HT1080 (cell line): ENCODE results near the gene AHI1. TPM values are rescaled to one million over a fixed set of nuclear protein-coding genes. Genes with fewer than 3 reads are reported as not detected.

ENCODE experiments used
- DNase-seq: peaks from one replicate; pipeline ENCODE4 v3.0.0-alpha.2; 2015; ENCODE audit warnings: low read depth
- total RNA-seq: library from RNA; depleted of rRNA; stranded (reverse); fragments of >200 nt; shearing (Covaris generic); gene quantifications from 2 replicates; pipeline ENCODE4 v1.2.3, GENCODE V29; 2014

Gene AHI1
- total RNA-seq, 1 experiment from 2014 or later, result 7.8 TPM

GRCh38 chr6:135464634-135465033, 32.9 kb downstream of the AHI1 start:
- DNase-seq, result no peak

- no peak for DNase-seq
Measured at GRCh38 chr6:135461208-135461607, 36.3 kb downstream of the AHI1 start.

- DNase-seq, result no peak
Measured at GRCh38 chr6:135458051-135458450, 39.5 kb downstream of the AHI1 start.

- DNase-seq, result peak; percentile 47
Measured at GRCh38 chr6:135451617-135452190, 45.8 kb downstream of the AHI1 start.

GRCh38 chr6:135449246-135449645, 48.3 kb downstream of the AHI1 start:
- no peak for DNase-seq

GRCh38 chr6:135440087-135440792, 57.3 kb downstream of the AHI1 start:
- DNase-seq, result peak; percentile 12

- no peak for DNase-seq
Measured at GRCh38 chr6:135439549-135439948, 58.0 kb downstream of the AHI1 start.

GRCh38 chr6:135438907-135439535, 58.5 kb downstream of the AHI1 start:
- DNase-seq, result peak; percentile 49

GRCh38 chr6:135434991-135435390, 62.5 kb downstream of the AHI1 start:
- DNase-seq, result no peak

- DNase-seq, result no peak
Measured at GRCh38 chr6:135434095-135434494, 63.4 kb downstream of the AHI1 start.

GRCh38 chr6:135428078-135428477, 69.5 kb downstream of the AHI1 start:
- no peak for DNase-seq

- no peak for DNase-seq
Measured at GRCh38 chr6:135426833-135427232, 70.7 kb downstream of the AHI1 start.

GRCh38 chr6:135424385-135424784, 73.2 kb downstream of the AHI1 start:
- no peak for DNase-seq

- DNase-seq, result no peak
Measured at GRCh38 chr6:135423649-135424128, 73.9 kb downstream of the AHI1 start.

GRCh38 chr6:135419162-135419561, 78.4 kb downstream of the AHI1 start:
- DNase-seq, result no peak

- DNase-seq, result no peak
Measured at GRCh38 chr6:135418040-135418760, 79.3 kb downstream of the AHI1 start.

GRCh38 chr6:135412761-135413160, 84.8 kb downstream of the AHI1 start:
- DNase-seq, result no peak

- no peak for DNase-seq
Measured at GRCh38 chr6:135411849-135412248, 85.7 kb downstream of the AHI1 start.

GRCh38 chr6:135411339-135411738, 86.2 kb downstream of the AHI1 start:
- DNase-seq, result peak; percentile 1

- no peak for DNase-seq
Measured at GRCh38 chr6:135410856-135411255, 86.7 kb downstream of the AHI1 start.

GRCh38 chr6:135403584-135403983, 94.0 kb downstream of the AHI1 start:
- no peak for DNase-seq

GRCh38 chr6:135402311-135402710, 95.2 kb downstream of the AHI1 start:
- no peak for DNase-seq
